ENCODE data around the gene PPP1R18.
"Not testable (repeated sequence)": the region's sequence is repeated elsewhere in the genome, so short reads cannot be mapped to it uniquely, and the experiment has no call there.

The PPP1R18 gene

DNA sequence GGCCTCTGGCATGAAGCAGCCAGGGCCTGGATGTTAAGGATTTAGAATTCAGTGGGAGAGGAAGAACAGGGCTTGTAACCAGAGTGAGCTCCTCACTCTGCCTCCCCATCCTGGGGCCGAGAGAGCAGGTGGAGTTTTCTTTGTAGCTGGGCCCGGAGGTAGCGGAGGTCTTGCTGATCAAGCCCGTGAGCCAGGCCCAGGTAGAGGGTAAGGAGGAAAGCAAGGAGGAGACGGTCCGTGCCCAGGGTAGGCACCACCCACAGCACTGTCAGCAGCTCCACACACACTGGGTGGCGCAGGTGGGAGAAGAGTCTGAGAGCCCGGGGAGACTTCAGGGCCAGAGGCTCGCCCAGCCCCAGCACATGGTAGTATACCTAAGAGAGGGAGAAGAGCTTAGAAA lies 2.1 kb upstream of the PPP1R18 start:
- no peak for DNase-seq

- peak; percentile 65 for DNase-seq
Observed at GRCh38 chr6:30687659-30688431, 1.4 kb upstream of the PPP1R18 start.

DNA sequence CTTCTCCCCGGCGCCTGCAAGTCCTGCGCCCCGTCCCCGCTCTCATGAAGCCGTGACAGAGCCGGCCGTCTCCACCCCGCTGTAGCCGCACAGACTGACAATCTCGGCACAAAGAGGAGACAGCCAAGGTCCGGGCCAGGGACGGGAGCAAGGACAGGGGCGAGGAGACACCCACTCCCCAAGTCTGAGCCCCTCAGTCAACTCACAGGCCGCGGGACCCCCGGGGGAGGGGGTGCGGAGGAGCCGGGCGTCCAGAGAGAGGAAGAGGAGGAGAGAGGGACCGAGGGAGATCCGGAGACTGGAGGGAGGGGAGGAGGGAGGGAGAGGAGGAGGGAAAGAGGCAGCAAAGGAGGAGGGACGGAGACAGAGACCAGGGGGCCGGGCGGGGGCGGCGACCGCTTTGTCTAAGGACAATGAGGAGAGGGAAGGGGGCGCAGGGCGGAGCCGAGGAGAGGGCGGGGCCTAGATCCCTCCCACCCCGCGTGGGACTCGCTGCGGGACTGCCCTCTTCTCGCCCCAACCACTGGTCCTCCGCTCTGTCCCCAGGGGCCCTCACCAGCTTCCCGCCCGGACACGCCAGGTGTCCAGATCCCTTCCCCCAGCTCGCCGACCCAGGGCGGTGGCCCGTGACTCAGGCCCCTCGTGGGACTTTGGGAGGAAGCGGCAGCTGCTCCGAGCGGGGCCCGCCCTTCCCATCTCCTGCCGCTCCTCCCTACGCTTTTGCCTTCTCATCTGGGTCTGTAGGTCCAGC lies 638 bp upstream of the PPP1R18 start:
- peak; percentile 97 for DNase-seq

DNA sequence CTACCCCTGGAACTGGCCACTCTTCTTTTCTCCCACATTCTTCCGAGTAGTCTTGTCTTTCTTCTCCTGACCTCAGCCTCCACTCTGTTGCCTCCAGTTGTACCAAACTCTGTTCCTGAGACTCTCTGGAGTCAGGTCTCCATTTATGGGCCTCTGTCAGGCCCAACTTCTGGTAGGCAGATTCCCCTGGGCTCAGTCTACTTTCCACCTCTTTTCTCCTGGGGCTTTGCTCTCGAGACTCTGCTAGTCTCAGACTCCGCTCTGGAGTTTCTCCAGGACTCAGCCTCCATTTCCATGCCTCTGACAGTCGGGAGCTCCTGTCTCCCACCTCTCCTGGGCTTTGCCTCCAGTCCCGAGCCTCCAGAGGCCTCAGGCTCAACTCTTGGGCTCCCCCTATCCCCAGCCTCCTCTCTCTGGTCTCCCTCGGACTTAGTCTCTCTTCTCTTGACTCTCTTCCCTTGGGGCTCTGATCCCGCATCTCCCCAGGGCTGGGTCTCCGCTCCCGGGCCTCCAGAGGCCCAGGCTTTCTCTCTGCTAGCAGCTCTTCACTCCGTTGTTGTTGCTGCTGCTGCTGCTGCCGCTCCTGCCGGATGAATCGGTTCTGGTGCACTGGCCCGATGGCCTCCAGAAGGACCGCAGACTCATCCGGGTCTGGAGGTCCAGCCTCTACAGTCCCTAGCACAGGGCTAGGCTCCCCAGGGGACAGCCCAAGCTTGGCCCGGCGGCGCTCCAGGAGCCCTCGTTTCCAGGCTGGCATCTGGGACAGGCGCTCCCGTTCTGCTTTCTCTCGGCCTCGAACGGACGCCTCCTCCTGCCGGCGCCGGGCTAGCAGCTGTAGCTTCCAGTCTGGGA lies 1.1 kb downstream of the PPP1R18 start:
- no peak for DNase-seq

DNA sequence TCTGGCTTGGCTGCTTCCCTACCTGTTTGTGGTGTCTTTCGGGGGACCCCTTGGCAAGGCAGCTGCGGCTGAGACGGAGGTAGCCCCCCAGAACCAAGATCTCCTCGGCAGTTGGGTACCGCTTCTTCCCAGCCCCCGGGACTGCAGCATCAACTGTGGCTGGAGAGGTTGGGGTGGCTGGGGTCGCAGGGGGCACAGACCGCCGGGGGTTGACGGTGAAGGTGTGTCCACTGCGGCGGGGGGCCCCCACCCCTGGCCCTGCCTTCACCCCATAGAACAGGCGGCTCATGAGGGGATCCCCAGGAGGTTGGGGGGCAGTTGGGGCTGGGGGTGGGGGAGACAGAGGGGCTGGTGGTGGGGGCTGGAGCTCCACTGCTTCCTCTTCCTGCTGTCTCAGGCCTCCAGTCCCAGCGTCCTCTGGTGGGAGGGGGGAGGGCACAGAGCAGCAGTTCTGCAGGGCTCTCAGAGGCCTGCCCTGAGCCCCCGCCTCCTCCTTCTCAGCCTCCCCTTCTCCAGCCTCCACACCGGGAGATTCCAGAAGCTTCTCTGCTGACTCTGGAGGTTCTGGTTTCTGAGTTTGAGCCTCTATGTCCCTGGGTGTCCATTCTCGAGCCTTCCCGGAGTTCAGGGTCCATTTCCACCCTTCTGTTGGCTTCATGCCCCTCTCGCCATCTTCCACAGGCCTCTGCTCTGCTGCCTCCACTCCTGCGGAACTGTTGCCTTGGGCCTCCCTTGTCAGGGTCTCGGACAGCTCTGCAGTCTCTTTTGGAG lies 1.9 kb downstream of the PPP1R18 start:
- DNase-seq: no peak

- no peak for DNase-seq
Observed at GRCh38 chr6:30683980-30684338, 2.5 kb downstream of the PPP1R18 start.

GRCh38 chr6:30683183-30683979 lies 3.1 kb downstream of the PPP1R18 start:
- DNase-seq: no peak

DNA sequence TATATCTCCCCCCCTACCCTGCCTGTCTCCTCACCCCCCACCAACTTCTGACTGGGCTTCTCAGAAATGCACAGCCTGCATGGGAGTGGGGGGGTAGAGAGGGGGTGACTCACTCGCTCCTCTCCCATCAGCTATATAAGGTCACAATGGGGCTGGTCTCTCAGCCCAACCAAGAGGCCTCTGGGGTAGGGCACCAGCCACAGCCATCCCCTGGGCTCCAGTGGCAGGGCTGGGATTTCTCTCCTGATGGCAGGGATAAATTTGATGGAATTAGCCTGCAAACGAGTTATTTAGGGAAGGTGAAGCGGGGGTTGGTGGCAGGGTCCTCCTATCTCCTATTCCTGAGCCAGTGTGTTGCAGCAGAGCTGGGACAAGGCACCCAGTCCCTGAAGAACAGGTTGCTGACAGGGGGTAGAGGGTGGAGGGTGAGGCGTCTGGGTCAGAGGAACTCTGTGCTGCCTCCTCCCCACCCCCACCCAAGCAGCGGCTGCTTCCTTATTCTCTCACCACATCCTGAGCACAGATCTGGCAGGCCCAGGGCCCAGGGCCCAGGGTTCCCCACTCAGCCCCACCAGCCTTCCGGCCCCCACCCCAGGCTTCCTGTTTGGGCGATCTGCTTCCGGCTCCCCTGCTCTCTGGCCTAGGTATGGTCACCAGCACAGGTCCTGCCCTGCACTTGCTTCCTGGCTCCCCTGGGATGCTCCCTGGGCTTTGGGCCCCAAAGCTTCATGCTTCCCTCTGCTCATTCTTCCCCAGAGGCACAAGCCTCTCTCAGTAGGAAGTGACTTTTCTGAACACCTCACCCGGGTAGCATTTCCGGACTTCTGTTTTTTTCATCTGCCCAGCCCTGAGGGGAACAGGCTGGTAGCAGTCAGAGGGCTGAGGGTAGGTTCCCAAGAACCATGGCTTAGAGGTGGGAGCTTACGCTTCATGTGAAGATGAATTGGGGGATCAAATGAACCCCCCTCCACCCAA lies 4.0 kb downstream of the PPP1R18 start:
- peak; percentile 33 for DNase-seq

DNA sequence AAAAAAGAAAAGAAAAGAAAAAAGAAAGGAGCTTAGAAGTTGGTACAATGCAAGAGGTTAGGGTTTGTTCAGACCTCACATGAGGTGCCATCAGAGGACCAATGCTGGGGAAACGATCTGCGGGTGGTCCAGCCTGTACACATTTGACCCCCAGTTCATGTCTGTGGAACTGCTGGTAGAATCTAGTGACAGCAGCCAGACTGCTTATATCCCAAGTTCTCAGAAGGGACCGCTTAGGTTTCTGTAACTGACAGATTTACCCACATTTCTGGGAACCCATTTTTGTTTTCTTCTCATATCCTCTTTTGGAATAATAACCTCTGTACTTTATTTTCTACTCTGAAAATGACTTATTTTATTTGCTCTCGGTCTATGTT lies 4.7 kb downstream of the PPP1R18 start:
- DNase-seq: no peak

GRCh38 chr6:30679765-30680535 lies 6.5 kb downstream of the PPP1R18 start:
- no peak for DNase-seq

DNA sequence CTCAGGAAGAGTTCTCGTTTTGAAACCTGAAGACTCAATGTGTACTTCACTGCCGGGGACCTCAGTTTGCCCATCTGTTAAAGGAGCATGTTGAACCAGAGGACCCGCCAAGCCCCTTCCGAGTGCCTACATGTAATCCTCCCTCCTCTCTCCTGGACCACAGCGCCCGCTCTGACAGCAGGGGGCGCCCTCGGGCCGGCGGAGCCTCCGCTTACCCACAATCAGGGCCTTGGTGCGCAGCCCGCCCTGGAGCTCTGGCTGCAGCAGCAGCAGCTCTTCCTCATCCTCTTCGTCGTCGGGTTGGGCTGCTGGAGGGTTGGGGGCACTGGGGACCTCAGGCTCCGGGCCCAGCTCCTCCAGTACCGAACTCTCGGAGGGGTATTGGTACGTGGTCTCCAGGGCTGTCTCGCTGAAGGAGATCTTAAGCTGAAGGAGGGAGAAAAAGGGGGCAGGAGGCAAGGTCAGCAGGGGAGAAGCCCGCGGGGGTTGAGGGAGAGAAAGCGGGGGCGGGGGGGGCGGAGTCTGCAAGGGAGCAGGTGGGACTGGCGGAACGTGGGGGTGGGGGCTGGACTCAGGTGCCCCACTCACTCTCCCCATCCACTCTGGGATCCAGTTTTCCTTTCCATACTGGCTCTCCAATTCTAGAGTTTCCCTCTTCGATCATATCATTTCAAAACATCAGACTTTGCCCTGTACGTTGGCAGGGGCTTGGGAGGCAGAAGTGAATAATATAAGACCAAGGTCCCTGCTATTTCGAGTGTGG lies 7.3 kb downstream of the PPP1R18 start:
- peak; percentile 84 for DNase-seq

DNA sequence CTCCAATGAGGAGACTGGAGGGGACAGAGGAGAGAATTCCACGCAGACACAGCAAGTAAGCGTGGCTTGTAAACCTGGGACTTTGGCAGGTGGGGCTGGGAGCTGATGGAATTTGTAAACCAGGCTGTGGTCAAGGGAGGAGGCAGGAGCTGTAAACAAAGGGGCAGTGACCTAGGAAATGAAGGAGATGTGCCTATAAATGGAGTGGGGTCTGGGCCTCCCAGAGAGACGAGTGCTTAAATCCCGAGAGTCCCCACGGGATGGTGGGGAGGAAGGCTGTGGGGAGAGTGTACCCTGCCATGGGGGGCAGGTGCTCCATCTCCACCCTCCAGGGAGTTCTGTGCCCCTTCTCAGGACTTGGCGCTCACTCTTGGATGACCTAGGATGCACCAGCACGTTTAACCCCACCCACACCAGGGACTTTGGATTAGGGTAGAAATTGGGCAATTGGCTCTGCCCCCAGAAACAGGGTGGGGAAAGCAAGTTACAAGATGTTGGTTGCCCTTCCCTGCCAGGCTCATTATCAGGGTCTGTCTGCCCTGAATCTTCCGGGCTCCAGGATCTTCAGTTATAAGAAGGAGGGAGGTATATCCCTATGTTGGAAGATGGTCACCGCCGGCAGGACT lies 9.7 kb downstream of the PPP1R18 start:
- no peak for DNase-seq

DNA sequence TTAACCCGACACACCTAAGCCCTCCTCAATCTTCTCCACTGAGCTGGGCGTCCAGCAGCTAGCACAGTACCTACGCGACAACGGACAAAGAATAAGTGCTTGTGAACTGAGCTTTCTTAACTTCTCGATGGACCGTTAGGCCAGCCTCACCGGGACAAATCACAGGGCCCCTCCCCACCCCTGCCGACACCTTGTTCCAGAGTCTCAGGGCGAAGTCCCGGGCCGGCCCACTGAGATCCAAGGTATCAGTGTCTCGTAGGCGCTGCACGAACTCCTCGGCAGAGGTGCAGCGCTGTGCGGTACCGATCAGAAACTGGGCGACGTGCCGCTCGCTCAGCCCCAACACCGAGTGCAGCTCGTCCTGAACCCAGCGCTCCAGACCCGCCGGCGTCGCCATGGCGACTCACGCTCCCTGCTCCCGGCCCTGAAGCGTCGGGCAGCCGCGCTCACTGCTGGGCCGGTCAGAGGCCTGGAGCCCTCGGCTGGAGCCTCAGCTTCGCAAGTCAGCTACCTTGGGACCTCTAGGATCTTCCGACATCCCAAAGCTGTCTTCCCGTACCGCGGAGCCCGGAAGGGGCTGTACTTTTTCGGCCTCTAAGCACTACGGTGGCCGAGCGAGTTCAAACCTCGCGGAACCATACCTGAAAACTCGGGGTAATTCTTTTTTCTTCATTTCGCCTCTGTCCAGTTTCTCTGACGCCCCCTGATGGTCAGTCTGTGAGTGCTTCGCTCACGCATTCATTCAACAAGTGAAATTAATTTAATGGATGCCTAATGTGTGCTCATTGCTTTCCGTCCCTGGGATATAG lies 13.8 kb downstream of the PPP1R18 start, which contains the start of gene DHX16:
TSS of gene DHX16 (minus strand) at position 562 of the 809 bp plus-strand sequence. CDS start at position 397, 165 bp downstream.
- peak; percentile 98 for DNase-seq

DNA sequence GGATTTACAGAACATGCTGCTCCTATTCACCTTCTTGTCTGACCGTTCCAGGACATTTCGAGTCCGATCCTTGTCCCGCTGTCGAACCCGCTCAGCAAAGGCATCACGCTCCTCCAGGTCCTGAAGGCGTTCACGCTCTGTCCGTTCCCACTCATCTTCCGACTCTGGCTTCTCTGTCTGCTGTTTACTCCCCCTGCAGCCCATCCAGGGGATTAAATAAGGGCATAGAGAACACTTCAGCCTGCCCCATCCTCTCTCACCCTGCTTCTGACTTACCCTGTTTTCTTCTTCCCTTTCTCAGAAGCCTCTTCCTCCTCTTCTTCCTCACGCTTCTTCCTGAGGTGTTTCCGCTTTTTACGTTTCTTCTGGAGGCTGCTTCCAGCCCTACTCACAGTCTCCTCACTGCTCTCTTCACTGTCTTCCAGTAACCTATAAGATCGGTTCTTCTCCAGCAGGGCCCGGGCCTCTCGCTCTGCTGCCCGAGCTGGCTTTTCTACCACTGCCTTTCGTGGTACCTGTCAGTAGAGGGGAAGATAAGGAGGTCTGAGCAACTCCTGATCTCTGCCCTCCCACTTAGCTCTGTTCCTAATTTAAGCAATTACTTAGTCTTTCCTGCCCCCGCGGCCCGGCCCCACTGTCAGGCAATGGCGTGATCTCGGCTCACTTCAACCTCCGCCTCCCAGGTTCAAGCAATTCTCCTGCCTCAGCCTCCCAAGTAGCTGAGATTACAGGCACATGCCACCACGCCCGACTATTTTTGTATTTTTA lies 15.5 kb downstream of the PPP1R18 start:
- peak; percentile 20 for DNase-seq

GRCh38 chr6:30666300-30666699 lies 20.1 kb downstream of the PPP1R18 start:
- DNase-seq: not testable (repeated sequence)

DNA sequence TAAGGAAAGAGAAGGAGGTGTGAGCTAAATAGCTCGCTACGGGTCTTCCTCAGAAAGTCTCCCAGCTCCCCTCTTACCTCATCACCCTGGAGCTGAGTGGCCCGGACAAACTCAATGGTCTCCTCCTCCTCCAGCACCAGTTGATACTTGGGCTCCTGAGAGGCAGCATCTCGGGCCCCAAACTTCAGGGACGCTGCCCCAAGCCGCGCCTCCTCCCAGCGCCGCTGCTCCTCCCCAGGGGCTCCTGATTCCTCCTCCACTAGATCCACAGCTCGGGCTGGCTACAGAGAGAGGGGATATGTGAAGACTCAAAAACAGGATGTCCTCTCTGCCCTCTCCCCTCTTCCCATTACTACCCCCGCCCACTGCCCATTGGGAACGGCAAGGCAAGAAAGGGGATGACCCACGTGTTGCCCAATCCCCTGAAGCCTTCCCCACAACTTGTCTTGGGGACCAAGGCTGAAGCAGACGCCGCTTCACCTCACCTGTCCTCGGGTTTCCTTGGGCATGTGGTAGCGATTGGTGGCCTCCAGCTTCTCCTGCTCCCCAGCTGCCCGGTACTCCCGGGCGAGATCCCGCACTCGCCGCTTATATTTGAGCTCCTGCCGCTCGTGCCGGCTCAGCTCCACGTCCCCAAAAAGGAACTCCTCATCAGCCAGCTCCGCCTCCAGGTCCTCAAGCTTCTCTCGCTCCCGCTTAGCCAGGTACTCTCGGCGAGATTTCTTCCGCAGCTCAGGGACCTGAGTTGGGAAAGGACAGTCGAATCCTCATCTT lies 21.3 kb downstream of the PPP1R18 start:
- DNase-seq: no peak

All from DMS53 (cell line).